ENCODE measurements around the gene CRYL1. TPM values are rescaled to one million over a fixed set of nuclear protein-coding genes. Genes with fewer than 3 reads are reported as not detected.

The CRYL1 gene
- total RNA-seq, 1 donor from 2014 or later = 29.4 TPM

- H3K9me3 Mint-ChIP-seq = no peaks in the 10 kb centered on the region
- peaks cover 10% of the 10 kb centered on the region for H3K36me3 Mint-ChIP-seq
- DNase-seq (ENCODE audit: low spot score in 2 of 2, unreplicated experiment in 2 of 2) = no peak
- H3K27me3 Mint-ChIP-seq (ENCODE audit: low read depth) = no peaks in the 10 kb centered on the region
- H3K4me1 Mint-ChIP-seq = peaks cover 28% of the 10 kb centered on the region
- H3K27ac Mint-ChIP-seq = no peak overlapping the region
- TF ChIP-seq CTCF (IDR thresholded peaks at IDR 0.05; ENCODE audit: unreplicated experiment) = no peak
- no peak overlapping the region for H3K4me3 Mint-ChIP-seq
These were observed 96.7 kb downstream of the CRYL1 start for GRCh38 chr13:20428666-20429644.

DNA sequence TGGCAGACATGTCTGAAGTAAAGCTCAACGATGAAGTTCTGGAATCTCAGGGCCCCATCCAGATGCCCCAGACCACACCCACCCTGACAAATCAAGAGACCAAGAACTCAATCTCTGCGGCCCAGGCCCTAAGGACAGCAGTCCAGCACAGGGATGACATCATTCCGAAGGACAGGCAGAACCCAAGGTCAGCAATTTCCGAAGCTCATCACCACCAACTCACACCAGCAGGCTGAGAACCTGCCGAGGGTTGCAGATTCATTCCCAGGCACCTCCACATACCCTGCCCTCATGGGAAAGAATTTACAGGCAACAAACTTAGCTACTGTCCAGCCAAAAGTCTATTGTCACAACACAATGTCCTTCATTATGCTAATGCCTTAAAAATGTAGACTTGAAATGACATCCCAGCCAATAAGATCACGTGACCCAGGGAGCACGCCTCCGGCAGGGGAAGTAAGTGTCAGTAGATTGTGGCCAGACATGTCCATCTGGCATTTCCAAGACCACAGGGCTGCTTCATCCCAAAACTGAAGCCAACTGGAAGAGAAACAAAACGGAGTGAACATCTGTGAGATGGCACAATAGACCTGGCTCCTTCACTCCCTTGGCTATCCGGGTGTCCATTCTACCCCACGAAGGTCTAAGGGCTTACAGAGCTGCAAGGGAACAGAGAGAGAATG lies 98.8 kb downstream of the CRYL1 start:
- DNase-seq (ENCODE audit: low spot score in 2 of 2, unreplicated experiment in 2 of 2) = no peak
- peaks cover 7% of the 10 kb centered on the region for H3K9me3 Mint-ChIP-seq
- peaks cover 15% of the 10 kb centered on the region for H3K36me3 Mint-ChIP-seq
- no peaks in the 10 kb centered on the region for H3K27me3 Mint-ChIP-seq (ENCODE audit: low read depth)
- H3K27ac Mint-ChIP-seq = no peak overlapping the region
- H3K4me3 Mint-ChIP-seq = no peak overlapping the region
- no peak for TF ChIP-seq CTCF (IDR thresholded peaks at IDR 0.05; ENCODE audit: unreplicated experiment)
- H3K4me1 Mint-ChIP-seq = peaks cover 30% of the 10 kb centered on the region

DNA sequence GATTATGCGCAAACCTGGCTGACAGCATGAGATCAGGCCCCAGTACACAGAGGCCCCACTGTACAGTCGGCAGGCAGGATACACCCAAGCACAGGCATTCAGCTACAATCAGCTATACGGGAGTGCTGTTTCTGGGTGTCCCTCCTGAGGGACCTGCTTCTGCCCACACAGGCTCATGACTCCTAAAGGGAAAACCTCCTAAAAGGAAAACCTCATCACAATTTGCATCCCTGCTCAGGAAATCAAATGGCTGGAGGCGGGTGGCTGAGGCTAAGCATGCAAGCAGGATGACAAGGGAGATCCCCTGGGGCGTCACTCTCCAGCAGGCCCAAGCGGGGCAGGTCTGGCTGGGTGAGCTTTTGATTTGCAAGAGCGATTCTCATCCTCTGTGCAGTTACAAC lies 99.8 kb downstream of the CRYL1 start:
- H3K4me3 Mint-ChIP-seq = no peak overlapping the region
- H3K27ac Mint-ChIP-seq = peak overlapping the region; percentile 79
- H3K36me3 Mint-ChIP-seq = peaks cover 15% of the 10 kb centered on the region
- DNase-seq (ENCODE audit: low spot score in 2 of 2, unreplicated experiment in 2 of 2) = no peak
- peaks cover 37% of the 10 kb centered on the region for H3K4me1 Mint-ChIP-seq
- TF ChIP-seq CTCF (IDR thresholded peaks at IDR 0.05; ENCODE audit: unreplicated experiment) = no peak
- peaks cover 7% of the 10 kb centered on the region for H3K9me3 Mint-ChIP-seq
- no peaks in the 10 kb centered on the region for H3K27me3 Mint-ChIP-seq (ENCODE audit: low read depth)

GRCh38 chr13:20424949-20425348 lies 100.7 kb downstream of the CRYL1 start:
- no peak for TF ChIP-seq CTCF (IDR thresholded peaks at IDR 0.05; ENCODE audit: unreplicated experiment)
- no peak overlapping the region for H3K4me3 Mint-ChIP-seq
- no peak for DNase-seq (ENCODE audit: low spot score in 2 of 2, unreplicated experiment in 2 of 2)
- H3K9me3 Mint-ChIP-seq = peaks cover 7% of the 10 kb centered on the region
- peak overlapping the region; percentile 27 for H3K27ac Mint-ChIP-seq
- H3K36me3 Mint-ChIP-seq = peaks cover 10% of the 10 kb centered on the region
- H3K27me3 Mint-ChIP-seq (ENCODE audit: low read depth) = no peaks in the 10 kb centered on the region
- peaks cover 44% of the 10 kb centered on the region for H3K4me1 Mint-ChIP-seq

GRCh38 chr13:20424559-20424852 lies 101.2 kb downstream of the CRYL1 start:
- Mint-ChIP-seq H3K27ac (no peak overlapping the region), H3K4me1 (peaks cover 48% of the 10 kb centered on the region), H3K27me3 (ENCODE audit: low read depth) (no peaks in the 10 kb centered on the region), H3K36me3 (peaks cover 10% of the 10 kb centered on the region), H3K9me3 (peaks cover 7% of the 10 kb centered on the region), H3K4me3 (no peak overlapping the region)
- TF ChIP-seq CTCF (IDR thresholded peaks at IDR 0.05; ENCODE audit: unreplicated experiment) = no peak
- DNase-seq (ENCODE audit: low spot score in 2 of 2, unreplicated experiment in 2 of 2) = no peak

All from mesothelial cell of epicardium (in vitro differentiated cells).